Suprapubic skin (tissue), 4 donors: ENCODE data around the gene UTP25.

Source experiments
- EP300 ChIP-seq: sonication (generic); formaldehyde crosslinking; IDR thresholded peaks from one replicate; pipeline ENCODE4 v1.6.1; 2017; ENCODE audit warnings: antibody characterized with exemption
- POLR2A ChIP-seq, 2 donors: fragments of 450-650 bp; IDR thresholded peaks; one replicate each; pipeline ENCODE4 v1.6.1; 2017; ENCODE audit warnings: antibody characterized with exemption in 2 of 2, mild to moderate bottlenecking in 2 of 2, moderate library complexity in 2 of 2
- POLR2AphosphoS5 ChIP-seq, 3 donors: sonication (generic); formaldehyde crosslinking; IDR thresholded peaks; one replicate each; pipeline ENCODE4 v1.6.1; 2017; ENCODE audit warnings: antibody characterized with exemption in 3 of 3
- TF ChIP-seq, protein P1 (sequence below), 2 donors: fragments of 200-600 bp in 1 of 2; fragments of 450-650 bp in 1 of 2; sonication (generic) in 1 of 2; IDR thresholded peaks; one replicate each; pipeline ENCODE4 v1.5.1; 2016 to 2019; ENCODE audit warnings: antibody characterized with exemption in 2 of 2, mild to moderate bottlenecking in 1 of 2, moderate library complexity in 1 of 2

DNA sequence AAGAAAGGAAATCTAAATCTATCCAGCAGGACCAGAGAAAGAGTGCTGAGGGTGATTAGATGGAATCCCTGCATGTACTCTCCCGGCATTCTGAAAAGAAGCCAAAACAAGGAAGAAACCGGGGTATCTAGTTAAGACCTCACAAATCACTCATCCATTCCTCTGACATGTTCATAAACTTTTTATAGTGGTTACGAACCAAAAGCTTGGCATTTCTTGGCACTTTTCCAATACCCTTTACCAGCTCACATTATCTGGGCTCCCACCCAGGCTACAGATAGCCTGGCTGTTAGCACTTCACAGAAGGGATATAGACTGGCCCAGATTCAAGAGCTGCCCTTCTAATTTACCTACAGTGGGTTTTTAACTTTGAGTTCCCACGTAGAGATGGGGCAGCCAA is 41.6 kb upstream of the UTP25 start:
- TF ChIP-seq, protein P1, sequence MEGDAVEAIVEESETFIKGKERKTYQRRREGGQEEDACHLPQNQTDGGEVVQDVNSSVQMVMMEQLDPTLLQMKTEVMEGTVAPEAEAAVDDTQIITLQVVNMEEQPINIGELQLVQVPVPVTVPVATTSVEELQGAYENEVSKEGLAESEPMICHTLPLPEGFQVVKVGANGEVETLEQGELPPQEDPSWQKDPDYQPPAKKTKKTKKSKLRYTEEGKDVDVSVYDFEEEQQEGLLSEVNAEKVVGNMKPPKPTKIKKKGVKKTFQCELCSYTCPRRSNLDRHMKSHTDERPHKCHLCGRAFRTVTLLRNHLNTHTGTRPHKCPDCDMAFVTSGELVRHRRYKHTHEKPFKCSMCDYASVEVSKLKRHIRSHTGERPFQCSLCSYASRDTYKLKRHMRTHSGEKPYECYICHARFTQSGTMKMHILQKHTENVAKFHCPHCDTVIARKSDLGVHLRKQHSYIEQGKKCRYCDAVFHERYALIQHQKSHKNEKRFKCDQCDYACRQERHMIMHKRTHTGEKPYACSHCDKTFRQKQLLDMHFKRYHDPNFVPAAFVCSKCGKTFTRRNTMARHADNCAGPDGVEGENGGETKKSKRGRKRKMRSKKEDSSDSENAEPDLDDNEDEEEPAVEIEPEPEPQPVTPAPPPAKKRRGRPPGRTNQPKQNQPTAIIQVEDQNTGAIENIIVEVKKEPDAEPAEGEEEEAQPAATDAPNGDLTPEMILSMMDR (IDR thresholded peaks at IDR 0.05): no peak
- TF ChIP-seq EP300 (no peak), POLR2AphosphoS5 (IDR thresholded peaks at IDR 0.05) (no peak), POLR2A (IDR thresholded peaks at IDR 0.05) (no peak)
